Measurements from ENCODE around the gene PLB1.

PLB1 gene

DNA sequence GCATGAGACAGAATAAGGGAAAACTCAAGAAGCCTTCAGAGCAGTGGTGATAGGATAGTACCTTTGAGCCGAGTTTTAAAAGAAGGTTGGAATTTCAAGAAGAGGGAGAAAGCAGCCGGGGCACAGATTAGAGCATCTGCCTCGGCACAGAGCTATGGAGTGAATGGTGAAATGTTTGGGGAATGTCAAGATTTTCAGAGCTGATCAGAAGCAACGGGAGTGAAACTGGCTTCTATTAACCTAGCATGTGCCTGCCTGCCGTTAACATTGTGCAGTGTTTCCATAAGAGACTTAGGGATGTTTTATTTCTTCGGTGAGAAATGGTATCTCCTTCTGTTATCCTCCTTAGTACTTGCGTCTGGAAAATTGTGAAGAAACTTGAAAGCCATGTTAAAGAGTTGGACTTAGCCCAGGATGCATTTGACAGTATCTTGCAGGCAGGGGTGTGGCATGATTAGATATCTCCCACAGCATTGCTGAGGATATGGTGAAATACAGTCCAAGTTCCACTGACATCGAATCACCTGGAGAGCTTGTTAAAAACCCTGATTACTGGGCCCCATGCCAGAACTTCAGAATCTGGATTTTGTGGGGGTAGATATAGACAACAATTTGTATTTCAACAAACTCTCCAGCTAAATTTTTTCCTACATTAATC lies 158.9 kb downstream of the PLB1 start:
- H3K27ac ChIP-seq = no peak overlapping the region

DNA sequence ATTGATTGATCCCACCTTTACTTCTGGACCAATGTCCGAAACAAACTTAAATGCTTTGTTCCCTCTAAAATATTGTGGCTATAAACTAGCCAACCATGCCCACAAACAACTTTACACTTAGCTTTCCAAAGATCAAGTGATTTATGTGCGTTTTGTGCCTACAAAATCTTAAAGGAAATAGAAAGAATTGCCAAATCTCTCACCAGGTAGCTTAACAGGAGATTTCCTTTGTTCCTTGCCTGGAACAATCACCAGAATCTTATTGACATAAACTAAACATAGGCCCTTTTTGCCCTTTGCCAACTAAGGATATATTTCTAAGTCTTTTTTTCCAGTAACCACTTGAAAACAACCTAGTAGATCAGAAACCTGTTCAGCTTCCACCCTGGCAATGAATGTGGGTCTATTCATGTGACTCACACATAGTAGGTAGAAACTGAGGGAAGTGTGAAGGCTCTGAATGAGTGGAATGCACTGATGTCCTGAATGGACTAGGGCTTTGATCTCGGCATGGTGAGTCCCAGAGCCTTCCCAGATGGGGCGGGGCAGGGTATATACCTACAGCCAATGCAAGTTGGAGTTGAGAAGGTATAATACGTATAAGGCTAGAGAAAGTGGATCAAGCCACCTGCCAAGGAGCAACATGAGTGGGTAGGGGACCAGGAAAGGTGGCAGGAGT lies 161.2 kb downstream of the PLB1 start:
- Histone ChIP-seq H3K27ac (no peak overlapping the region), H3K9ac (no peak overlapping the region), H3K4me2 (no peak overlapping the region), H3K4me1 (no peaks in the 10 kb centered on the region), H3K9me3 (no peaks in the 10 kb centered on the region), H3K27me3 (no peaks in the 10 kb centered on the region), H4K20me1 (no peaks in the 10 kb centered on the region), H3K36me3 (no peaks in the 10 kb centered on the region), H3K4me3 (no peak overlapping the region)
- no peak for TF ChIP-seq Cebpa-rat (IDR thresholded peaks at IDR 0.05)

More for the DNA sequence above, 158.9 kb downstream of the PLB1 start:
- Histone ChIP-seq H3K4me2 (no peak overlapping the region), H3K27me3 (no peaks in the 10 kb centered on the region), H3K36me3 (no peaks in the 10 kb centered on the region), H4K20me1 (no peaks in the 10 kb centered on the region), H3K4me3 (no peak overlapping the region), H3K9ac (no peak overlapping the region), H3K9me3 (no peaks in the 10 kb centered on the region), H3K4me1 (peaks cover 11% of the 10 kb centered on the region)
- TF ChIP-seq Cebpa-rat (IDR thresholded peaks at IDR 0.05) = no peak

DNA sequence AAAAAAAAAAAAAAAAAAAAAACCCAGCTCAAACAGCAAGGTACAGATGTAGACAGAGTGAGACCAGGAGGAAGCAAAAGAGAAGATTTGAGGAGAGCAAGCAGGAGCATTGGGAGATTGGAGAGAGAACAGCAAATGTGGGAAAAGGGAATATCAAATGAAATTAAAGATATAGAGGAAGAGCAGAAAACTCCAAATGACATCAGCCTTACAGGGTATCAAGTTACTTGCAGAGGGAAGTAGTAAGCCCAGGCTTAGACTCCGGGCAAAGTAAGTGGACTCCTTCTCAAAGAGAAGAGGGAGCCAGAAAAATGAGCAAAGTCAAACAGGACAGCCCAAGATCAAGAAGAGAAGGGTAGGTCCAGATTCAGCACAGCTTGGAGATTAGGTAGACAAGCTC lies 162.5 kb downstream of the PLB1 start:
- TF ChIP-seq Cebpa-rat (IDR thresholded peaks at IDR 0.05) = no peak
- Histone ChIP-seq H3K9me3 (no peaks in the 10 kb centered on the region), H3K36me3 (no peaks in the 10 kb centered on the region), H3K4me3 (no peak overlapping the region), H3K27ac (no peak overlapping the region), H3K4me1 (no peaks in the 10 kb centered on the region), H3K27me3 (no peaks in the 10 kb centered on the region), H3K4me2 (no peak overlapping the region), H4K20me1 (no peaks in the 10 kb centered on the region), H3K9ac (no peak overlapping the region)

DNA sequence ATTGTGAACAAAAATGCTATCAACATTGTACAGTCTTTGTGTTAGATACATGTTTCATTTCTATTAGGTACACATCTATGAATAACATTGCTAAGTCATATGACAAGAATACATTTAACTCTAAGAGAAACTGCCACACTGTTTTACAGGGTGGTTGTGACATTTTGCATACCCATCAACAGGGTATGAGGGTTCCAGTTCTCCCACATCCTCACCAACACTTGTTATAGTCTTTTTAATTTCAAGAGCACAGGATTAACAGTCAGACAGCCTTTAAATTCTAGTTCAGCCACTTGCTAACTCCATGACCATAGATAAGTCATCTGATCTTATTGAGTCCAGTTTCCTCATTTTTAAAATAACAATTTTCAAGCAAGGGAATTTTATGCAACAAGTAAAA lies 163.3 kb downstream of the PLB1 start:
- no peak overlapping the region for H3K9ac ChIP-seq
- no peak for TF ChIP-seq Cebpa-rat (IDR thresholded peaks at IDR 0.05)
- H3K4me2 ChIP-seq = no peak overlapping the region
- no peaks in the 10 kb centered on the region for H3K36me3 ChIP-seq
- no peaks in the 10 kb centered on the region for H3K4me1 ChIP-seq
- H3K27ac ChIP-seq = no peak overlapping the region
- no peaks in the 10 kb centered on the region for H3K27me3 ChIP-seq
- no peak overlapping the region for H3K4me3 ChIP-seq
- H4K20me1 ChIP-seq = no peaks in the 10 kb centered on the region
- no peaks in the 10 kb centered on the region for H3K9me3 ChIP-seq

DNA sequence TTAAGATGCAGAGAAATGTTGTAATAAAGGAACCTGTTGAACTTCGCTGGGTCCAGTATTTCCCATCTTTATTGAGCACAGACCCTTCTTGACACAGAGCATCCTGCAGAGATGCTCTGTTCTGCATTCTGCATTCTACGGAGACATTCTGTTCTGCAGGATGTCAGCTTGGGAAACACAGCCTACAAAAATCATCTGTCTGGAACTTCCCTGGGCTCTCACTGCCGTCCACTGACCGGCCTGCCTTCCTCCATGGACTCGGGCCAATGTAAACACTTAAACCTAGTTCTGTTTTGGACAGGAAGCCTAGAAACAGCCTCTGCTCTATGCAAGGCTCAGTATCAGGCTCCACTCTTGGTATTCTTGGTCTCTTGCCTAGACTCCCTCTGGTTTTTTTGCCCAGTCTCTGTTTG lies 165.7 kb downstream of the PLB1 start:
- no peak for TF ChIP-seq Cebpa-rat (IDR thresholded peaks at IDR 0.05)
- no peak overlapping the region for H3K27ac ChIP-seq

DNA sequence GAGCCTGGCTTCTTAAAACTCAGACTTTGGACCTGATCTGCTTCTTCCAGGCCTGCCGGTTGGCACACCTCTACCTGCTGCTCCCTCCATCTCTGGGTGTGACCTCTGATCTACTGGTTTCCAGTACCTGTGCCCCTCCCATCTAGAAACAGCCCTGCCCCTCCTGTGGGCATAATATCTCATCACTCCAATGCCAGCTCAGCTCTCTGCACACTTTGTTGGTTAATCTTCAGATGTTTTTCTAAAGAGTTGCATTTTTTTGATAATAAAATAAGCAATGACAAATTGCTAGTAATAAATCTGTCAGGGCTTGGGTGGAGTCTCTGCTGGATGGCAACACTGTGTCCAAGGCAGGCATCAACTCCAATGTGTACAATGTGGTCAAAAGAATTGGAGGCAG lies 166.2 kb downstream of the PLB1 start:
- no peak overlapping the region for H3K27ac ChIP-seq
- no peaks in the 10 kb centered on the region for H3K9me3 ChIP-seq
- no peak overlapping the region for H3K9ac ChIP-seq
- H4K20me1 ChIP-seq = no peaks in the 10 kb centered on the region
- no peaks in the 10 kb centered on the region for H3K27me3 ChIP-seq
- H3K4me1 ChIP-seq = no peaks in the 10 kb centered on the region
- TF ChIP-seq Cebpa-rat (IDR thresholded peaks at IDR 0.05) = no peak
- no peaks in the 10 kb centered on the region for H3K36me3 ChIP-seq
- no peak overlapping the region for H3K4me3 ChIP-seq
- no peak overlapping the region for H3K4me2 ChIP-seq

More for the DNA sequence above, 165.7 kb downstream of the PLB1 start:
- no peaks in the 10 kb centered on the region for H3K36me3 ChIP-seq
- no peak overlapping the region for H3K4me2 ChIP-seq
- no peak overlapping the region for H3K9ac ChIP-seq
- H3K4me3 ChIP-seq = no peak overlapping the region
- H3K4me1 ChIP-seq = no peaks in the 10 kb centered on the region
- no peaks in the 10 kb centered on the region for H3K9me3 ChIP-seq
- no peaks in the 10 kb centered on the region for H3K27me3 ChIP-seq
- no peaks in the 10 kb centered on the region for H4K20me1 ChIP-seq

DNA sequence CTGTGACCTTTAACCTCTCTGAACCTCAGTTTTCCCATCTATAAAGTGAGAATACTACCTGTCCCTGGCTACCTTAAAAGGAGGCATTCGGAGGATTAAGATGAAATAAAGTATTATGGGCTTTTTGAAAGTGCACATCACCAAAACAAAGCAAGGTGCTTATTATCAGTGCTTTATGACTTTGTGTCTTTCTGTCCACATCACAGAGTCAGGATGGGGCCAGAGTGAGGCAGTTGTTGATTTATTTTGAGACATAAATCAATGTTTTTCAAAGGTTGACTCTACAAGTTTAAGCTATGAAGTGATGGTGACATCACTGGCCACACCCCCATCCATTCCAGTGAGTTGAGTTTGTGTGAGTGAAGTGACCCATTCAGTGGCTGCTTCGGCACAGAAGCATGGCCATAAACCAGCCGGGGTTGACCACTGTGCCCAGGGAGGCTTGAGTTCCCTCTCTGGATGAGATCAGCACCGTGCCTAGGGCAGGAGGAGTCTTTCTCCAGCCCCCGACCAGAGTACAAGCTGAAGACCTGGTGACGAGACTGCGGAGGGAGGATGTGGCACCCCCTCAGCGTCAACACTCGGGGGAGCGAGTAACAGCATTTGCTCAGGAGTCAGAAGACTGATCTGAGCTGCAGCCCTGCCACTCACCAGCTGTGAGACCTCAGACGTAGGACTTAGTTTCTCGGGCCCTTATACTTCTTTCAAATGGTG lies 166.8 kb downstream of the PLB1 start:
- Histone ChIP-seq H3K27ac (no peak overlapping the region), H3K27me3 (no peaks in the 10 kb centered on the region), H3K9me3 (no peaks in the 10 kb centered on the region), H3K4me3 (no peak overlapping the region), H4K20me1 (no peaks in the 10 kb centered on the region), H3K4me2 (no peak overlapping the region), H3K36me3 (no peaks in the 10 kb centered on the region), H3K9ac (no peak overlapping the region), H3K4me1 (no peaks in the 10 kb centered on the region)
- no peak for TF ChIP-seq Cebpa-rat (IDR thresholded peaks at IDR 0.05)

DNA sequence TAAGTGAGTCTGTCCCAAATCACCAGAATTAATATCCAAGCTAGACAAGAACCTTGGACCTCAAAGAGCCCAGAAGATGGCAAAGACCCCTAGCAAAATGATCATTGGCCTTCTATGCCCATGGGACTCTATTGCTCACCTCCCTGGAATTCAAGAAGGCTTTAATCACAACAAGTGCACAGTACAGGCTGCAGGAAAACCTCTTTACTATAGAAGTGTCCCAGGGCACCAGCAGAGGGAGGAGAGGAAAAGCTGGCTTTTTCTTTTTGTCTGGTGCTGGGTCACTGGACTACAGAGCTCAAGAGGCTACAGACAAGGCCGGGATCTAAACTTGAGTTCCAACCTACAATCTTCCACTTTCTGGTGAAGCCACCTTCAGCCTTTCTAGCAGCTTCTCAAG lies 167.5 kb downstream of the PLB1 start:
- no peaks in the 10 kb centered on the region for H3K4me1 ChIP-seq
- no peaks in the 10 kb centered on the region for H3K36me3 ChIP-seq
- H3K27me3 ChIP-seq = no peaks in the 10 kb centered on the region
- H3K9ac ChIP-seq = no peak overlapping the region
- no peak for TF ChIP-seq Cebpa-rat (IDR thresholded peaks at IDR 0.05)
- H3K4me2 ChIP-seq = no peak overlapping the region
- H4K20me1 ChIP-seq = no peaks in the 10 kb centered on the region
- no peaks in the 10 kb centered on the region for H3K9me3 ChIP-seq
- no peak overlapping the region for H3K4me3 ChIP-seq
- H3K27ac ChIP-seq = no peak overlapping the region

DNA sequence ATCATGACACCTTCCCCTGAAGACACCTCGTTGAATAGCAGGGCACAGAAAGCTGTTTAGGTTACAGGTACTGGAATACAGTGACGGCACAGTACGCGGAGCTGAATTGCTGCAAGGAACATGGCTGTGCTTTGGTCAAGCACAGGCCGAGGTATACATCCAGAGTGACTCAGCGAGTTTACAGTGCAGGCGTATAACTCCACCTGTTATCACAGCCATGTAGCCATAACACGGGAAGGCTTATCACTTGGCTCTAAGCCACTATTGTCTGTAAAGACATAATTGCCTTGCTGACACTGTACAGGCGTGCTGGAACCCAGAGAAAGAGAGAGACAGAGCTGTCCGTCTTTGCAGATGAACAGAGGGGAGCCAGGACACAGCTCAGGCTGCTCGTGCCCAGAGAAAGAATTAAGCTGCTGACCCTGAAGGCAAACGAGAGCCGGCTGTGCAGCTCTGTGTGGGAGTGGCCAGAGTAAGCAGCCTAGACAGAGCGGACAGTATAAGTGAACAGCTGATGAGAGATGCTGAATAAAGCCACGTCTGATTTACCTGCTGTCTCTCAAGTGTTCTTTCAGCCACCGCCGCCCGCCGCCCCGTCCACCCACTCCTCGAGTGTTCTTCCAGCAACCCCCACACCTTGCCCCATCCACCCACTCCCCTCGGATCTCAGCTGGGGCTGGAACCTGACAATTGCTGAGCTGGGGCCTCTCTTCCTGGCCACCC lies 168.4 kb downstream of the PLB1 start:
- Histone ChIP-seq H3K27ac (no peak overlapping the region), H3K9me3 (no peaks in the 10 kb centered on the region), H3K9ac (no peak overlapping the region), H4K20me1 (no peaks in the 10 kb centered on the region), H3K36me3 (no peaks in the 10 kb centered on the region), H3K4me2 (no peak overlapping the region), H3K4me3 (no peak overlapping the region), H3K27me3 (no peaks in the 10 kb centered on the region), H3K4me1 (no peaks in the 10 kb centered on the region)
- TF ChIP-seq Cebpa-rat (IDR thresholded peaks at IDR 0.05) = no peak
